ENCODE measurements around the gene BNIP2.

The BNIP2 gene

GRCh38 chr15:59676565-59676964 lies 12.6 kb downstream of the BNIP2 start:
- H2BK12ac ChIP-seq (ENCODE audit: low read length): no peak overlapping the region
- H3K36me3 ChIP-seq (replicated peaks in 1 of 2; ENCODE audit: control insufficient read depth in 2 of 2, insufficient read depth in 2 of 2, low read length in 2 of 2): peaks cover 20 to 99% of the 10 kb centered on the region in 2 donors
- DNase-seq (ENCODE audit: low spot score): no peak

GRCh38 chr15:59674361-59674877 lies 14.7 kb downstream of the BNIP2 start:
- no peaks in the 10 kb centered on the region for H3K27me3 ChIP-seq (ENCODE audit: control insufficient read depth in 3 of 3, insufficient read depth in 3 of 3, low read depth in 1 of 3, low read length in 3 of 3)
- no peak overlapping the region for H3K9ac ChIP-seq (ENCODE audit: low read depth, low read length, poor library complexity)
- H3K4me1 ChIP-seq (ENCODE audit: control insufficient read depth in 2 of 2, insufficient read depth in 1 of 2, low read depth in 1 of 2, low read length in 2 of 2): no peaks in the 10 kb centered on the region
- WGBS, 2 donors (ENCODE audit: extremely low coverage in 2 of 2, insufficient read length in 2 of 2, insufficient replicate concordance in 1 of 2): no CpG with 5 or more reads among the region's 3 CpGs
- H3K23ac ChIP-seq (ENCODE audit: low read depth, low read length, poor library complexity): no peak overlapping the region
- H2AFZ ChIP-seq (ENCODE audit: low read length): no peak overlapping the region
- no peak overlapping the region for H3K18ac ChIP-seq (ENCODE audit: low read length)
- no peak overlapping the region for H2BK120ac ChIP-seq (ENCODE audit: low read depth, low read length)
- no peak overlapping the region for H2BK5ac ChIP-seq (ENCODE audit: low read length)
- no peak overlapping the region for H3K4me2 ChIP-seq (ENCODE audit: insufficient read depth, low read length, poor library complexity, severe bottlenecking)
- no peaks in the 10 kb centered on the region for H3K79me1 ChIP-seq (ENCODE audit: low read depth, low read length)
- no peak overlapping the region for H3K4me3 ChIP-seq (ENCODE audit: low read length in 2 of 2)
- no peaks in the 10 kb centered on the region for H3K9me3 ChIP-seq (replicated peaks in 1 of 2; ENCODE audit: control insufficient read depth in 2 of 2, insufficient read depth in 1 of 2, low read depth in 1 of 2, low read length in 2 of 2)
- no peak overlapping the region for H3K14ac ChIP-seq (ENCODE audit: low read length)
- H2AK5ac ChIP-seq (ENCODE audit: low read depth, low read length): no peak overlapping the region
- H4K91ac ChIP-seq (ENCODE audit: low read depth, low read length, poor library complexity): no peak overlapping the region
- no peak overlapping the region for H3K27ac ChIP-seq (replicated peaks; ENCODE audit: low read length)
- peaks cover 19 to 99% of the 10 kb centered on the region in 2 donors for H3K36me3 ChIP-seq (replicated peaks in 1 of 2; ENCODE audit: control insufficient read depth in 2 of 2, insufficient read depth in 2 of 2, low read length in 2 of 2)
- H2BK15ac ChIP-seq (ENCODE audit: low read length): no peak overlapping the region
- no peak for DNase-seq (ENCODE audit: low spot score)
- H4K8ac ChIP-seq (ENCODE audit: low read depth, low read length): no peak overlapping the region
- H3K4ac ChIP-seq (ENCODE audit: low read length): no peak overlapping the region
- H2BK12ac ChIP-seq (ENCODE audit: low read length): no peak overlapping the region

More at GRCh38 chr15:59676565-59676964, 12.6 kb downstream of the BNIP2 start:
- Histone ChIP-seq H3K27me3 (ENCODE audit: control insufficient read depth in 3 of 3, insufficient read depth in 3 of 3, low read depth in 1 of 3, low read length in 3 of 3) (no peaks in the 10 kb centered on the region), H3K4me1 (ENCODE audit: control insufficient read depth in 2 of 2, insufficient read depth in 1 of 2, low read depth in 1 of 2, low read length in 2 of 2) (no peaks in the 10 kb centered on the region), H3K27ac (replicated peaks; ENCODE audit: low read length) (no peak overlapping the region), H3K9me3 (replicated peaks in 1 of 2; ENCODE audit: control insufficient read depth in 2 of 2, insufficient read depth in 1 of 2, low read depth in 1 of 2, low read length in 2 of 2) (no peaks in the 10 kb centered on the region), H3K18ac (ENCODE audit: low read length) (no peak overlapping the region), H2BK15ac (ENCODE audit: low read length) (no peak overlapping the region), H2AFZ (ENCODE audit: low read length) (no peak overlapping the region), H3K4me2 (ENCODE audit: insufficient read depth, low read length, poor library complexity, severe bottlenecking) (no peak overlapping the region), H3K14ac (ENCODE audit: low read length) (no peak overlapping the region), H4K8ac (ENCODE audit: low read depth, low read length) (no peak overlapping the region), H3K9ac (ENCODE audit: low read depth, low read length, poor library complexity) (no peak overlapping the region), H3K79me1 (ENCODE audit: low read depth, low read length) (no peaks in the 10 kb centered on the region), H4K91ac (ENCODE audit: low read depth, low read length, poor library complexity) (no peak overlapping the region), H2BK5ac (ENCODE audit: low read length) (no peak overlapping the region), H3K4me3 (ENCODE audit: low read length in 2 of 2) (peak overlapping the region in 1 of 2 donors; percentile 58), H3K4ac (ENCODE audit: low read length) (no peak overlapping the region), H2BK120ac (ENCODE audit: low read depth, low read length) (no peak overlapping the region), H3K23ac (ENCODE audit: low read depth, low read length, poor library complexity) (no peak overlapping the region), H2AK5ac (ENCODE audit: low read depth, low read length) (no peak overlapping the region)
- WGBS, 2 donors (ENCODE audit: extremely low coverage in 2 of 2, insufficient read length in 2 of 2, insufficient replicate concordance in 1 of 2): no CpG with 5 or more reads among the region's 23 CpGs

- Histone ChIP-seq H3K18ac (ENCODE audit: low read length) (no peak overlapping the region), H2BK15ac (ENCODE audit: low read length) (no peak overlapping the region), H3K14ac (ENCODE audit: low read length) (no peak overlapping the region), H2BK12ac (ENCODE audit: low read length) (no peak overlapping the region), H4K91ac (ENCODE audit: low read depth, low read length, poor library complexity) (no peak overlapping the region), H3K4ac (ENCODE audit: low read length) (no peak overlapping the region), H3K23ac (ENCODE audit: low read depth, low read length, poor library complexity) (no peak overlapping the region), H3K4me3 (ENCODE audit: low read length in 2 of 2) (no peak overlapping the region), H2BK5ac (ENCODE audit: low read length) (no peak overlapping the region), H2BK120ac (ENCODE audit: low read depth, low read length) (no peak overlapping the region), H3K4me2 (ENCODE audit: insufficient read depth, low read length, poor library complexity, severe bottlenecking) (no peak overlapping the region), H3K9me3 (replicated peaks in 1 of 2; ENCODE audit: control insufficient read depth in 2 of 2, insufficient read depth in 1 of 2, low read depth in 1 of 2, low read length in 2 of 2) (no peaks in the 10 kb centered on the region), H3K27ac (replicated peaks; ENCODE audit: low read length) (no peak overlapping the region), H2AFZ (ENCODE audit: low read length) (no peak overlapping the region), H3K27me3 (ENCODE audit: control insufficient read depth in 3 of 3, insufficient read depth in 3 of 3, low read depth in 1 of 3, low read length in 3 of 3) (no peaks in the 10 kb centered on the region), H3K36me3 (replicated peaks in 1 of 2; ENCODE audit: control insufficient read depth in 2 of 2, insufficient read depth in 2 of 2, low read length in 2 of 2) (peaks cover 14 to 96% of the 10 kb centered on the region in 2 donors), H2AK5ac (ENCODE audit: low read depth, low read length) (no peak overlapping the region), H3K4me1 (ENCODE audit: control insufficient read depth in 2 of 2, insufficient read depth in 1 of 2, low read depth in 1 of 2, low read length in 2 of 2) (no peaks in the 10 kb centered on the region), H4K8ac (ENCODE audit: low read depth, low read length) (no peak overlapping the region), H3K9ac (ENCODE audit: low read depth, low read length, poor library complexity) (no peak overlapping the region), H3K79me1 (ENCODE audit: low read depth, low read length) (no peaks in the 10 kb centered on the region)
- WGBS, 2 donors (ENCODE audit: extremely low coverage in 2 of 2, insufficient read length in 2 of 2, insufficient replicate concordance in 1 of 2): no CpG with 5 or more reads among the region's 8 CpGs
- no peak for DNase-seq (ENCODE audit: low spot score)
Observed at GRCh38 chr15:59668556-59668955, 20.6 kb downstream of the BNIP2 start.

- Histone ChIP-seq H3K4me3 (ENCODE audit: low read length in 2 of 2) (no peak overlapping the region), H2AK5ac (ENCODE audit: low read depth, low read length) (no peak overlapping the region), H2BK12ac (ENCODE audit: low read length) (no peak overlapping the region), H4K91ac (ENCODE audit: low read depth, low read length, poor library complexity) (no peak overlapping the region), H3K18ac (ENCODE audit: low read length) (no peak overlapping the region), H3K4ac (ENCODE audit: low read length) (no peak overlapping the region), H3K9ac (ENCODE audit: low read depth, low read length, poor library complexity) (no peak overlapping the region), H2BK5ac (ENCODE audit: low read length) (no peak overlapping the region), H3K9me3 (replicated peaks in 1 of 2; ENCODE audit: control insufficient read depth in 2 of 2, insufficient read depth in 1 of 2, low read depth in 1 of 2, low read length in 2 of 2) (peaks cover 0 to 5% of the 10 kb centered on the region in 2 donors), H2BK120ac (ENCODE audit: low read depth, low read length) (no peak overlapping the region), H4K8ac (ENCODE audit: low read depth, low read length) (no peak overlapping the region), H3K4me1 (ENCODE audit: control insufficient read depth in 2 of 2, insufficient read depth in 1 of 2, low read depth in 1 of 2, low read length in 2 of 2) (no peaks in the 10 kb centered on the region), H3K27me3 (ENCODE audit: control insufficient read depth in 3 of 3, insufficient read depth in 3 of 3, low read depth in 1 of 3, low read length in 3 of 3) (no peaks in the 10 kb centered on the region), H3K27ac (replicated peaks; ENCODE audit: low read length) (no peak overlapping the region), H3K79me1 (ENCODE audit: low read depth, low read length) (no peaks in the 10 kb centered on the region), H3K4me2 (ENCODE audit: insufficient read depth, low read length, poor library complexity, severe bottlenecking) (no peak overlapping the region), H2AFZ (ENCODE audit: low read length) (no peak overlapping the region), H2BK15ac (ENCODE audit: low read length) (no peak overlapping the region), H3K23ac (ENCODE audit: low read depth, low read length, poor library complexity) (no peak overlapping the region), H3K36me3 (replicated peaks in 1 of 2; ENCODE audit: control insufficient read depth in 2 of 2, insufficient read depth in 2 of 2, low read length in 2 of 2) (peaks cover 1 to 84% of the 10 kb centered on the region in 2 donors), H3K14ac (ENCODE audit: low read length) (no peak overlapping the region)
- no CpG with 5 or more reads among the region's 1 CpG for WGBS, 2 donors (ENCODE audit: extremely low coverage in 2 of 2, insufficient read length in 2 of 2, insufficient replicate concordance in 1 of 2)
- DNase-seq (ENCODE audit: low spot score): no peak
Observed at GRCh38 chr15:59662260-59662659, 26.9 kb downstream of the BNIP2 start.
